ENCODE data around the gene KRTAP3-1. TPM values are rescaled to one million over a fixed set of nuclear protein-coding genes. Genes with fewer than 3 reads are reported as not detected.
"Not testable (repeated sequence)": the region's sequence is repeated elsewhere in the genome, so short reads cannot be mapped to it uniquely, and the experiment has no call there.

KRTAP3-1 gene
- total RNA-seq, 4 donors from 2014 or later, result not detected

- not testable (repeated sequence) for TF ChIP-seq CTCF (IDR thresholded peaks at IDR 0.05; ENCODE audit: low read depth)
Measured at GRCh38 chr17:41046735-41047465, 38.0 kb upstream of the KRTAP3-1 start, which contains the start of gene KRTAP2-1. TSS of gene KRTAP2-1 (minus strand) at chr17:41047316. CDS start at chr17:41047267, 49 bp downstream.

- no peak for TF ChIP-seq CTCF (IDR thresholded peaks at IDR 0.05; ENCODE audit: low read depth)
Measured at GRCh38 chr17:41042953-41043352, 34.0 kb upstream of the KRTAP3-1 start.

GRCh38 chr17:41040783-41041571, 32.0 kb upstream of the KRTAP3-1 start, which contains the start of gene KRTAP1-1:
TSS of gene KRTAP1-1 (minus strand) at chr17:41041450. CDS start at chr17:41041397, 53 bp downstream.
- TF ChIP-seq CTCF (IDR thresholded peaks at IDR 0.05; ENCODE audit: low read depth), result not testable (repeated sequence)

- TF ChIP-seq CTCF (IDR thresholded peaks at IDR 0.05; ENCODE audit: low read depth), result no peak
Measured at GRCh38 chr17:41037853-41038350, 29.0 kb upstream of the KRTAP3-1 start.

- TF ChIP-seq CTCF (IDR thresholded peaks at IDR 0.05; ENCODE audit: low read depth), result not testable (repeated sequence)
Measured at GRCh38 chr17:41034346-41034935, 25.5 kb upstream of the KRTAP3-1 start, which contains the start of gene KRTAP1-3. TSS of gene KRTAP1-3 (minus strand) at chr17:41034874. CDS start at chr17:41034821, 53 bp downstream.

- no peak for TF ChIP-seq CTCF (IDR thresholded peaks at IDR 0.05; ENCODE audit: low read depth)
Measured at GRCh38 chr17:41029633-41030245, 20.8 kb upstream of the KRTAP3-1 start, which contains the start of gene KRTAP1-4. TSS of gene KRTAP1-4 (minus strand) at chr17:41030195. CDS start at chr17:41030078, 117 bp downstream.
